Sigmoid colon (tissue), 7 donors: Measurements from ENCODE around the gene PEAR1. TPM values are rescaled to one million over a fixed set of nuclear protein-coding genes. Genes with fewer than 3 reads are reported as not detected.

Source experiments
- DNase-seq: peaks from one replicate; pipeline ENCODE4 v3.0.0-alpha.2; 2019
- H3K27ac ChIP-seq, 4 donors: fragments of 200-600 bp; sonication (generic); one replicate each; pipeline ENCODE4 v1.5.1; 2016 to 2019; ENCODE audit warnings: mild to moderate bottlenecking in 1 of 4
- H3K27me3 ChIP-seq, 3 donors: fragments of 200-600 bp; sonication (generic); one replicate each; pipeline ENCODE4 v1.5.1; 2019; ENCODE audit warnings: mild to moderate bottlenecking in 1 of 3
- H3K36me3 ChIP-seq, 4 donors: fragments of 200-600 bp; sonication (generic); one replicate each; pipeline ENCODE4 v1.5.1; 2016 to 2019
- H3K4me1 ChIP-seq, 4 donors: fragments of 200-600 bp; sonication (generic); one replicate each; pipeline ENCODE4 v1.5.1; 2017 to 2019
- H3K4me3 ChIP-seq, 4 donors: fragments of 200-600 bp; sonication (generic); one replicate each; pipeline ENCODE4 v1.5.1; 2017 to 2019; ENCODE audit warnings: mild to moderate bottlenecking in 2 of 4, moderate library complexity in 1 of 4
- H3K9me3 ChIP-seq, 4 donors: fragments of 200-600 bp in 3 of 4; sonication (generic) in 3 of 4; one replicate each; pipeline versions ENCODE4 v1.5.1 to v1.6.1; 2013 to 2019
- CTCF ChIP-seq, 4 experiments: fragments of 450-650 bp in 3 of 4; fragments of 200-600 bp in 1 of 4; IDR thresholded peaks; one replicate each; pipeline ENCODE4 v1.5.1; 2016 to 2019; ENCODE audit warnings: antibody characterized with exemption in 4 of 4, mild to moderate bottlenecking in 3 of 4, moderate library complexity in 2 of 4
- EP300 ChIP-seq, 4 donors: sonication (generic); formaldehyde crosslinking; IDR thresholded peaks; one replicate each; pipeline ENCODE4 v1.6.1; 2017; ENCODE audit warnings: antibody characterized with exemption in 4 of 4
- POLR2A ChIP-seq, 2 donors: fragments of 450-650 bp; IDR thresholded peaks; one replicate each; pipeline ENCODE4 v1.6.1; 2016; ENCODE audit warnings: antibody characterized with exemption in 2 of 2, mild to moderate bottlenecking in 2 of 2, moderate library complexity in 2 of 2
- POLR2AphosphoS5 ChIP-seq, 4 donors: sonication (generic); formaldehyde crosslinking; IDR thresholded peaks; one replicate each; pipeline ENCODE4 v1.6.1; 2017; ENCODE audit warnings: antibody characterized with exemption in 4 of 4
- WGBS, 2 donors: extraction: QIAGEN DNeasy Blood & Tissue Kit; methylation state at CpG; one replicate each; pipeline ENCODE4 v1.1.7; 2013; 5-methylcytosine and 5-hydroxymethylcytosine counted together
- intact Hi-C: fragments of 100-400 bp; cut with DNase I; formaldehyde crosslinking; loops from one replicate; pipeline ENCODE4 v1.15.1; 2023
- polyA plus RNA-seq, 3 donors: library from polyadenylated mRNA; stranded (reverse); fragments of 200-250 nt; gene quantifications; one replicate each; pipeline ENCODE4 v1.2.3, GENCODE V29; 2013
- small RNA-seq, 3 donors: library from RNA; depleted of rRNA; stranded (forward); fragments of <200 nt; gene quantifications; one replicate each; pipeline ENCODE3, GENCODE V24; 2016
- total RNA-seq, 4 donors: library from RNA; depleted of rRNA; stranded (reverse); fragments of >200 nt; gene quantifications; one replicate each; pipeline ENCODE4 v1.1.0, GENCODE V29; 2016
- donor health status: healthy with polysubstance abuse.
- donor health status: Bipolar disorder and iron deficiency.
- donor health status: healthy.

The PEAR1 gene
- total and polyA plus RNA-seq, 7 donors: under 0.01 to 8.3 (median 3.8) TPM

GRCh38 chr1:156964441-156964840 lies 70.9 kb downstream of the PEAR1 start:
- intact Hi-C loops: loop anchor here (5.0 kb wide), 1 partner anchor 108 kb away; no protein-coding TSS in a partner anchor
- H3K9me3 ChIP-seq: no peaks in the 10 kb centered on the region
- no peaks in the 10 kb centered on the region for H3K4me1 ChIP-seq
- DNase-seq: no peak
- H3K36me3 ChIP-seq: peaks cover 23 to 96% (median 35%) of the 10 kb centered on the region in 4 donors
- H3K27me3 ChIP-seq: no peaks in the 10 kb centered on the region
- no peak overlapping the region for H3K27ac ChIP-seq
- H3K4me3 ChIP-seq: no peak overlapping the region
- no peak for TF ChIP-seq POLR2AphosphoS5 (IDR thresholded peaks at IDR 0.05)
- no peak for TF ChIP-seq POLR2A (IDR thresholded peaks at IDR 0.05)
- no peak for TF ChIP-seq CTCF (IDR thresholded peaks at IDR 0.05)
- TF ChIP-seq EP300 (IDR thresholded peaks at IDR 0.05): no peak
- whole genome bisulfite sequencing, 2 donors: 94 to 95% methylated on average over 2 of the region's 2 CpGs

Small RNA genes within 50 kb of the gene (small RNA-seq; reads per million reads assigned to genes)
- gene MIR765: 0 to 0.51 (median 0) reads per million in 3 donors

Other genes with a start within 250 kb of the PEAR1 start
- gene NES, start 216.3 kb upstream of the PEAR1 start, total RNA-seq: 10 to 100 TPM in 2 of 4 donors, 1 to 10 TPM in 2; 7.1 to 21.0 (median 10.4) TPM
- gene NES, start 216.3 kb upstream of the PEAR1 start, polyA plus RNA-seq: 1 to 10 TPM in 2 of 3 donors, under 1 TPM in 1; 0.60 to 6.9 (median 1.8) TPM
- gene CRABP2, start 188.1 kb upstream of the PEAR1 start, total RNA-seq: 1 to 10 TPM; 3.1 to 7.8 (median 5.4) TPM
- gene CRABP2, start 188.1 kb upstream of the PEAR1 start, polyA plus RNA-seq: 1 to 10 TPM in 1 of 3 donors, not detected in 2; 4.9 TPM
- 10 to 100 TPM; 11.8 to 21.6 (median 13.7) TPM for gene METTL25B, start 165.2 kb upstream of the PEAR1 start, total RNA-seq
- 10 to 100 TPM; 19.0 to 33.1 (median 22.8) TPM for gene METTL25B, start 165.2 kb upstream of the PEAR1 start, polyA plus RNA-seq
- gene ISG20L2, start 165.0 kb upstream of the PEAR1 start, total RNA-seq: 10 to 100 TPM; 13.6 to 17.6 (median 16.7) TPM
- 10 to 100 TPM; 12.0 to 23.4 (median 17.1) TPM for gene ISG20L2, start 165.0 kb upstream of the PEAR1 start, polyA plus RNA-seq
- 10 to 100 TPM; 53.0 to 68.5 (median 59.7) TPM for gene MRPL24, start 152.6 kb upstream of the PEAR1 start, total RNA-seq
- gene MRPL24, start 152.6 kb upstream of the PEAR1 start, polyA plus RNA-seq: 10 to 100 TPM; 72.7 to 81.1 (median 81.0) TPM
- gene HDGF, start 142.0 kb upstream of the PEAR1 start, total RNA-seq: 100 to 1,000 TPM; 108 to 128 (median 116) TPM
- 100 to 1,000 TPM; 156 to 297 (median 202) TPM for gene HDGF, start 142.0 kb upstream of the PEAR1 start, polyA plus RNA-seq
- 10 to 100 TPM; 27.5 to 34.1 (median 32.4) TPM for gene PRCC, start 126.2 kb upstream of the PEAR1 start, total RNA-seq
- 10 to 100 TPM; 42.0 to 49.7 (median 48.3) TPM for gene PRCC, start 126.2 kb upstream of the PEAR1 start, polyA plus RNA-seq
- 1 to 10 TPM; 1.5 to 8.2 (median 4.3) TPM for gene SH2D2A, start 76.9 kb upstream of the PEAR1 start, total RNA-seq
- 1 to 10 TPM in 2 of 3 donors, under 1 TPM in 1; 0.69 to 7.9 (median 1.2) TPM for gene SH2D2A, start 76.9 kb upstream of the PEAR1 start, polyA plus RNA-seq
- gene INSRR, start 34.6 kb upstream of the PEAR1 start, total RNA-seq: not detected
- gene INSRR, start 34.6 kb upstream of the PEAR1 start, polyA plus RNA-seq: under 1 TPM in 1 of 3 donors, not detected in 2; 0.06 TPM
- 1 to 10 TPM; 1.5 to 4.9 (median 3.6) TPM for gene NTRK1, start 32.9 kb upstream of the PEAR1 start, total RNA-seq
- gene NTRK1, start 32.9 kb upstream of the PEAR1 start, polyA plus RNA-seq: under 1 TPM in 2 of 3 donors, not detected in 1; 0.42 to 0.60 TPM
- not detected for gene LRRC71, start 26.9 kb downstream of the PEAR1 start, total RNA-seq
- under 1 TPM in 1 of 3 donors, not detected in 2; 0.07 TPM for gene LRRC71, start 26.9 kb downstream of the PEAR1 start, polyA plus RNA-seq
- 10 to 100 TPM; 27.5 to 46.8 (median 33.6) TPM for gene ARHGEF11, start 152.0 kb downstream of the PEAR1 start, total RNA-seq
- gene ARHGEF11, start 152.0 kb downstream of the PEAR1 start, polyA plus RNA-seq: 10 to 100 TPM; 14.8 to 26.9 (median 16.8) TPM
- gene ETV3L, start 206.1 kb downstream of the PEAR1 start, total RNA-seq: not detected
- under 1 TPM in 1 of 3 donors, not detected in 2; 0.03 TPM for gene ETV3L, start 206.1 kb downstream of the PEAR1 start, polyA plus RNA-seq
- 10 to 100 TPM; 14.1 to 20.2 (median 17.6) TPM for gene ETV3, start 244.7 kb downstream of the PEAR1 start, total RNA-seq
- 10 to 100 TPM in 1 of 3 donors, 1 to 10 TPM in 2; 6.6 to 12.4 (median 9.0) TPM for gene ETV3, start 244.7 kb downstream of the PEAR1 start, polyA plus RNA-seq